Spinal cord (tissue), 10 donors: ENCODE data around the gene DNMT3B. TPM values are rescaled to one million over a fixed set of nuclear protein-coding genes. Genes with fewer than 3 reads are reported as not detected.

Experiments used
- DNase-seq, 6 donors: peaks; one replicate each; pipeline versions ENCODE4 v3.0.0 to v3.0.0-alpha.2; 2013 to 2015; ENCODE audit warnings: low spot score in 6 of 6, low read depth in 4 of 6
- H3K27ac ChIP-seq: one replicate; pipeline ENCODE4 v1.5.1; 2013; ENCODE audit warnings: low read depth, low read length, control low read depth
- H3K27me3 ChIP-seq: one replicate; pipeline ENCODE4 v1.6.1; 2013; ENCODE audit warnings: low read length; ENCODE audit not compliant: control insufficient read depth, insufficient read depth
- H3K36me3 ChIP-seq: one replicate; pipeline ENCODE4 v1.6.1; 2013; ENCODE audit warnings: low read length; ENCODE audit not compliant: control insufficient read depth, insufficient read depth
- H3K4me1 ChIP-seq: one replicate; pipeline ENCODE4 v1.6.1; 2013; ENCODE audit warnings: low read length; ENCODE audit not compliant: control insufficient read depth, insufficient read depth
- H3K4me3 ChIP-seq: one replicate; pipeline ENCODE4 v1.5.1; 2013; ENCODE audit warnings: low read depth, low read length, control low read depth
- H3K9me3 ChIP-seq: one replicate; pipeline ENCODE4 v1.6.1; 2013; ENCODE audit warnings: low read length; ENCODE audit not compliant: control insufficient read depth, insufficient read depth
- WGBS: methylation state at CpG from one replicate; pipeline ENCODE4 v1.1.5; 2013; ENCODE audit warnings: missing lambda C conversion rate; ENCODE audit not compliant: insufficient coverage; 5-methylcytosine and 5-hydroxymethylcytosine counted together
- polyA plus RNA-seq, 2 donors: library from polyadenylated mRNA; unstranded; fragments of 120-200 nt; gene quantifications; one replicate each; pipeline ENCODE4 v1.2.1, GENCODE V29; 2013; ENCODE audit not compliant: insufficient read length in 2 of 2
- total RNA-seq, 2 donors: library from RNA; depleted of rRNA in 1 of 2; stranded (reverse); fragments of 120-200 nt in 1 of 2; fragments of >200 nt in 1 of 2; gene quantifications; one replicate each; pipeline versions ENCODE4 v1.2.3 to v1.2.4, GENCODE V29; 2013 to 2014
- donor health status: healthy.

Gene DNMT3B
- total and polyA plus RNA-seq, 4 donors, result 2.6 to 5.9 (median 4.2) TPM

- Histone ChIP-seq H3K4me3 (no peak overlapping the region), H3K36me3 (peaks cover 24% of the 10 kb centered on the region), H3K27me3 (no peaks in the 10 kb centered on the region), H3K27ac (no peak overlapping the region), H3K9me3 (no peaks in the 10 kb centered on the region), H3K4me1 (no peaks in the 10 kb centered on the region)
- WGBS, result 94% methylated on average over 4 of the region's 6 CpGs
- DNase-seq, result no peak
Observed at GRCh38 chr20:32848846-32849245, 86.7 kb downstream of the DNMT3B start.

DNA sequence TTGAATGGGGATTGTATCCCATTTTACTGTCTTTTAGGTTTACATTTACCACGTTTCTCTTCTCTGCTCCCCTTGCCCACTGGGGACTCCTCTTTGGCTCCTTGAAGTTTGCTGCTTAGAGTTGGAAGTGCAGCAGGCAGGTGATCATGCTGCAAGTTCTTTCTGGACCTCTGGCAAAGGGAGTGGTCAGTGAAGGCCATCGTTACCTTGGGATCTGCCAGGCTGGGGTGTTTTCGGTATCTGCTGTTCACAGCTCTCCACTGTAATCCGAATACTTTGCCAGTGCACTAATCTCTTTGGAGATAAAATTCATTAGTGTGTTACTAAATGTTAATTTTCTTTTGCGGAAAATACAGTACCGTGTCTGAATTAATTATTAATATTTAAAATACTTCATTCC is 87.4 kb downstream of the DNMT3B start:
- WGBS, result 67% methylated on average over 1 of the region's 6 CpGs
- Histone ChIP-seq H3K27ac (no peak overlapping the region), H3K27me3 (no peaks in the 10 kb centered on the region), H3K4me3 (no peak overlapping the region), H3K4me1 (no peaks in the 10 kb centered on the region), H3K36me3 (peaks cover 19% of the 10 kb centered on the region), H3K9me3 (no peaks in the 10 kb centered on the region)
- DNase-seq, result no peak

DNA sequence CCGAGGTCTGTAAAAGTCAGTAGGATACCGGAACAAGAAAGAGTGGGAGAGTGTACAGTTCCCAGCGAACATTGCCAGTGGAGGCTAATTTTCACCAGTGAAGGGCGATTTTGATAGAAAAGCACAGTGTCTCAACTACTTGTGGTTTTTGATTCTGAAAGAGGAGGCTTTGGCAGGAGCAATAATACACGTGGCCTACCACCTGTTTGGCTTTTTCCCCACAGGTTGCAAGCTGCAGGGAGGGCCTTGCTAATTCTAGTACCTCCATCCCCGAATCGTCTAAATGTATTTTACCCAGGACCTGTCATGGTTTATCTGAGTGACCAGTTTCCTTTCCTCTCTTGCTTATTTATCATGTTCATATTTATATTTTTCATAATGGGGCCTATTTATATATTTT is 93.2 kb downstream of the DNMT3B start:
- H3K4me3 ChIP-seq, result no peak overlapping the region
- H3K9me3 ChIP-seq, result no peaks in the 10 kb centered on the region
- H3K36me3 ChIP-seq, result peaks cover 11% of the 10 kb centered on the region
- H3K27ac ChIP-seq, result no peak overlapping the region
- no peaks in the 10 kb centered on the region for H3K27me3 ChIP-seq
- WGBS, result 91% methylated on average over 4 of the region's 7 CpGs
- H3K4me1 ChIP-seq, result no peaks in the 10 kb centered on the region
- DNase-seq, result no peak

DNA sequence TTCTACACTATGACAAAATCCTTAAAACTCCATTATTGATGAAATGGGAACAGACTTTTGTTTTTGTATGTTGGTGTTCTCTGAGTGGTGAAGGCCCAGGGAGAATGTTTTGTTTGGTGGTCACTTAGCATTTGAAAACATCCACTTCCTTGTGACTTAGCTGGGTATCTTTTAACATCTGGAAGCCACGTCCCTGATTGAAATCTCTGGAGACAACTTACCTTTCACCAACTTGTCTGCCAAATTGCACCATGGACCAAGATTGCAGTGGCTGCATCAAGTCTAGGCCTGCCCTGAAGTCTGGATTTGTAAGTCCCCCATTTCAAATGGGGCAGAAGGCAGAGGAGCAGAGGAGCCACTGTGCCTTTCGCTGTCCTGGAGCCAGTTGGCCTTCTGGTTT is 96.0 kb downstream of the DNMT3B start:
- Histone ChIP-seq H3K27me3 (no peaks in the 10 kb centered on the region), H3K9me3 (no peaks in the 10 kb centered on the region), H3K36me3 (peaks cover 11% of the 10 kb centered on the region), H3K4me1 (no peaks in the 10 kb centered on the region), H3K4me3 (no peak overlapping the region), H3K27ac (no peak overlapping the region)
- DNase-seq, result no peak
- 71% methylated on average over 2 of the region's 2 CpGs for WGBS

Other genes with a start within 250 kb of the DNMT3B start
- 10 to 100 TPM; 13.3 to 23.2 TPM for gene NOL4L, start 177.1 kb upstream of the DNMT3B start, total RNA-seq
- gene NOL4L, start 177.1 kb upstream of the DNMT3B start, polyA plus RNA-seq, result 10 to 100 TPM; 65.8 to 67.6 TPM
- gene C20orf203, start 88.4 kb upstream of the DNMT3B start, total RNA-seq, result under 1 TPM; 0.28 to 0.30 TPM
- gene C20orf203, start 88.4 kb upstream of the DNMT3B start, polyA plus RNA-seq, result 1 to 10 TPM in 1 of 2 donors, under 1 TPM in 1; 0.60 to 1.8 TPM
- 10 to 100 TPM; 26.2 to 44.5 TPM for gene COMMD7, start 18.9 kb upstream of the DNMT3B start, total RNA-seq
- 10 to 100 TPM; 79.2 to 83.3 TPM for gene COMMD7, start 18.9 kb upstream of the DNMT3B start, polyA plus RNA-seq
- gene MAPRE1, start 57.6 kb downstream of the DNMT3B start, total RNA-seq, result 100 to 1,000 TPM in 1 of 2 donors, 10 to 100 TPM in 1; 99.1 to 123 TPM
- gene MAPRE1, start 57.6 kb downstream of the DNMT3B start, polyA plus RNA-seq, result 100 to 1,000 TPM; 124 to 151 TPM
- under 1 TPM; 0.10 to 0.22 TPM for gene EFCAB8, start 96.5 kb downstream of the DNMT3B start, total RNA-seq
- under 1 TPM; 0.17 to 0.36 TPM for gene EFCAB8, start 96.5 kb downstream of the DNMT3B start, polyA plus RNA-seq
- gene SUN5, start 242.0 kb downstream of the DNMT3B start, total RNA-seq, result not detected
- gene SUN5, start 242.0 kb downstream of the DNMT3B start, polyA plus RNA-seq, result not detected
- under 1 TPM in 1 of 2 donors, not detected in 1; 0.11 TPM for gene BPIFB2, start 245.3 kb downstream of the DNMT3B start, total RNA-seq
- not detected for gene BPIFB2, start 245.3 kb downstream of the DNMT3B start, polyA plus RNA-seq